ENCODE data around the gene SLC9A6.
A peak's percentile ranks its signal among the peaks of the same experiment; 100 is the strongest.
"Not testable (repeated sequence)": the region's sequence is repeated elsewhere in the genome, so short reads cannot be mapped to it uniquely, and the experiment has no call there.

The SLC9A6 gene

DNA sequence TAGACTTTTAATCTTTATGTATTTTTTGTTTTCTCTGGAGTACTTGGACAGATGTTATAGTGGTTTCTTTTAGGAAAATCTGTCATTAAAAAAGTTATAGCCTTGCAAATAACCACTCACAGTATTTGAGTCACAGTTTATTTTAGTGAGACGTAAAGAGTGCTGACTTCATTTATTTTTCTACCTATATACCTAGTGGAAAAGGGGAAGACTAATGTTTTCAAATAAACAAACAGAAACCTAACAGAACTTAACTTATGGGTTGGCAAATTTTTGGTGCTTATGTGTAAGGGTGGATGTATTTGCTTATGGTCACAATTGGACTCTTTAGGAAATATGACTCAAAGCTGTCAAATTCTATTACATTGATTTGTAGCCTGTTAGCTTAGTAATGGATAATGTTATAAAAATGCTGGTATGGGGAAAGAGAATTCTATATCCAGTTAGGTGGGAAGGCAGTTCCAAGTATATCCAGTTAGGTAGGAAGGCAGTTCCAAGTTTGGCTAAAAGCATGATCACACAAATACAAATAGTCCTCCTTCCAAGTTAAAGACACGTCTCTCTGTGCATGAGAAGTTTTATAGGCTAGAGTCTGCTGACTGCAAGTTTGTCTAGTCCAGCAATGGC, 61.9 kb downstream of the SLC9A6 start:
- TF ChIP-seq, protein P1, sequence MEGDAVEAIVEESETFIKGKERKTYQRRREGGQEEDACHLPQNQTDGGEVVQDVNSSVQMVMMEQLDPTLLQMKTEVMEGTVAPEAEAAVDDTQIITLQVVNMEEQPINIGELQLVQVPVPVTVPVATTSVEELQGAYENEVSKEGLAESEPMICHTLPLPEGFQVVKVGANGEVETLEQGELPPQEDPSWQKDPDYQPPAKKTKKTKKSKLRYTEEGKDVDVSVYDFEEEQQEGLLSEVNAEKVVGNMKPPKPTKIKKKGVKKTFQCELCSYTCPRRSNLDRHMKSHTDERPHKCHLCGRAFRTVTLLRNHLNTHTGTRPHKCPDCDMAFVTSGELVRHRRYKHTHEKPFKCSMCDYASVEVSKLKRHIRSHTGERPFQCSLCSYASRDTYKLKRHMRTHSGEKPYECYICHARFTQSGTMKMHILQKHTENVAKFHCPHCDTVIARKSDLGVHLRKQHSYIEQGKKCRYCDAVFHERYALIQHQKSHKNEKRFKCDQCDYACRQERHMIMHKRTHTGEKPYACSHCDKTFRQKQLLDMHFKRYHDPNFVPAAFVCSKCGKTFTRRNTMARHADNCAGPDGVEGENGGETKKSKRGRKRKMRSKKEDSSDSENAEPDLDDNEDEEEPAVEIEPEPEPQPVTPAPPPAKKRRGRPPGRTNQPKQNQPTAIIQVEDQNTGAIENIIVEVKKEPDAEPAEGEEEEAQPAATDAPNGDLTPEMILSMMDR (IDR thresholded peaks at IDR 0.05; ENCODE audit: insufficient read depth, low read depth, low read length, missing control alignments), result no peak
- no peak overlapping the region for H3K4me3 ChIP-seq (ENCODE audit: low read length)
- no peak for DNase-seq (ENCODE audit: low read depth)

DNA sequence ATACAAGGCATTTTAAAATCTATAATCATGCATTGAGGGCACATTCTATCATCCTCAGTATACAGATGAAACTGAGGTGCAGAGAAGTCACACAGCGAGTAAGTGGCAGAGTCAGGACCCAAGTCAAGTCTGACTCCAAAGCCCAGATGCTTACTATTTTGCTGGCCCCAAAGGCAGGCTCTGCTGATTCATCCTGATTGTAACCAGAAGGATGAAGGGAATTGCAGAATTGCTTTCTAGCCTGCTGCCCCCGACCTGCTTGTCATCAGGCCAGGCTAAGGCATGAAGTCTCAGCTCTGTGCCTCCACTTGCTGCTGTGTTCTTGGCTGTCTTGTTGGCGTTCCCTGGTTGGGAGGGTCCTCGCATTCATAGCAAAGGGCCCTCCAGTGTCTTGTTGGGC, 62.7 kb downstream of the SLC9A6 start:
- H3K4me3 ChIP-seq (ENCODE audit: low read length), result no peak overlapping the region
- DNase-seq (ENCODE audit: low read depth), result no peak
- TF ChIP-seq, protein P1 (IDR thresholded peaks at IDR 0.05; ENCODE audit: insufficient read depth, low read depth, low read length, missing control alignments), result no peak

DNA sequence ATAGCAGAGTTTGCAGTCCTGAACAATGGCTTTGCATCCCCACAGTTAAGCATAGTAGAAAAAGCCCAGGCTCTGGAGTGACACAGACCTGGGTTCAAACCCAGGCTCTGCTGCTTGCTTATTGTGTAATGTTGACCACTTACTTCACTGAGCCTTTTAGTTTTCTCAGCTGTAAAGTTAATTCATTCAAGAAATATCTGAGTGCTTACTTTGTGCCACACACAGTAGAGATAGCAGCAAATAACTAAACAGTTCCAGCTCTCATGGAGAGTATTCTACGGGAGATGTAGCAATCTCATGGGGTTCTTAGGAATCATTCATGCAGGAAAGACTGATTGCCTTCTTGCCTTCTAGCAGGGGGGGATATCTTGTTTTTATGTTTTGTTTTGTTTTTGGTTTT, 63.2 kb downstream of the SLC9A6 start:
- H3K4me3 ChIP-seq (ENCODE audit: low read length), result no peak overlapping the region
- TF ChIP-seq, protein P1 (IDR thresholded peaks at IDR 0.05; ENCODE audit: insufficient read depth, low read depth, low read length, missing control alignments), result no peak
- no peak for DNase-seq (ENCODE audit: low read depth)

DNA sequence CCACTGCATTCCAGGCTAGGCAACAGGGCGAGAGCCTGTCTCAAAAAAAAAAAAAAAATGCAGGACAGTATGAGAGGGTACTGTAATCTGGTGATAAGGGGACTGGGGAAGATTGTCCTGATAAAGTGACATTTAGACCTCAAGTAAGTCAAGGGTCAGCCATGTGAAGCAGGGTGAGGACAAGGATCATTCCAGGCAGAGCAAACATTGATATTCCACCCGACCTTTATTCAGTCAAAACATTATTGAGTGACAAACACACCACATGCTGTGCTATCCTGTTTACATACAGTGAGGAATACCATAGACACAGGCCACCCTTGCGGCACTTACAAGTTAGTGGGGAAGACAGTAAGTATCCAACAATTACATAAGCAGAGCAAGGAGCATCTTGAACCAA, 64.4 kb downstream of the SLC9A6 start:
- TF ChIP-seq, protein P1 (IDR thresholded peaks at IDR 0.05; ENCODE audit: insufficient read depth, low read depth, low read length, missing control alignments), result no peak
- DNase-seq (ENCODE audit: low read depth), result no peak
- H3K4me3 ChIP-seq (ENCODE audit: low read length), result no peak overlapping the region

DNA sequence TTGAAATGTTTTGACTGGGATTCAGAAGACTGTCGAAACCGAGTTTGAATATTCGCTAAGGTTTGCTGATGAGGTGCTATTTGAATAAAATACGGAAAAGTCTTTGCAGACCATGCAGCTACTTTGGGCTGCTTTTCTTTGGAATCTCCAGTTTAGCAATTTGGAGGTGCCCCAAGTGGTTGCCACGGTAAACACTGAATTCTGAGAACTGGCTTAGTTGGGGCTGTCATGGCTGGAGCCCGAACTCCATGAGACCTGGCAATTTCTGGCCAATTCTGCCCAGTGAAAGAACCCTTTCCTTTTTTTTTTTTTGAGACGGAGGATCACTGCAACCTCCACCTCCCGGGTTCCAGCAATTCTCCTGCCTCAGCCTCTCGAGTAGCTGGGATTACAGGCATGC, 65.6 kb downstream of the SLC9A6 start:
- not testable (repeated sequence) for H3K4me3 ChIP-seq (ENCODE audit: low read length); DNase-seq (ENCODE audit: low read depth)

DNA sequence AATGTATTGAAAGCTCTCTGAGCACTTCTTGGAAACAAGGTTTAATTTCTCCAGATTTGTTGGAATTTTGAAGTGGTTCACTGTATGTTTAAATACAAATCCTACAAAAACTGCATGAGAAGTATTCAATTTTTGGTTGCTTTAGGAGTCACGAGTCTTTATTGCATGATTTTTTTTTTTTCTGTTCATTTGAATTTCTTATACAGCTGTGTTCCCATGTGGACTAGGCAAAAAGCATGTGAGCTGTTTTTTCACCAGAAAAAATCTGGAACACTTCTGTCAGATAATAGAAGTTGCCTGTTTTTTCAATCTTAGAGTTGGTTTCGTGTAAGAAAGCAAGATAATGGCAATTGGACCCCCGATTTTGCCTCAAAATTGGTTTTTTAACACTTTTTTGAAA, 66.4 kb downstream of the SLC9A6 start:
- TF ChIP-seq, protein P1 (IDR thresholded peaks at IDR 0.05; ENCODE audit: insufficient read depth, low read depth, low read length, missing control alignments), result no peak
- no peak overlapping the region for H3K4me3 ChIP-seq (ENCODE audit: low read length)
- DNase-seq (ENCODE audit: low read depth), result no peak

DNA sequence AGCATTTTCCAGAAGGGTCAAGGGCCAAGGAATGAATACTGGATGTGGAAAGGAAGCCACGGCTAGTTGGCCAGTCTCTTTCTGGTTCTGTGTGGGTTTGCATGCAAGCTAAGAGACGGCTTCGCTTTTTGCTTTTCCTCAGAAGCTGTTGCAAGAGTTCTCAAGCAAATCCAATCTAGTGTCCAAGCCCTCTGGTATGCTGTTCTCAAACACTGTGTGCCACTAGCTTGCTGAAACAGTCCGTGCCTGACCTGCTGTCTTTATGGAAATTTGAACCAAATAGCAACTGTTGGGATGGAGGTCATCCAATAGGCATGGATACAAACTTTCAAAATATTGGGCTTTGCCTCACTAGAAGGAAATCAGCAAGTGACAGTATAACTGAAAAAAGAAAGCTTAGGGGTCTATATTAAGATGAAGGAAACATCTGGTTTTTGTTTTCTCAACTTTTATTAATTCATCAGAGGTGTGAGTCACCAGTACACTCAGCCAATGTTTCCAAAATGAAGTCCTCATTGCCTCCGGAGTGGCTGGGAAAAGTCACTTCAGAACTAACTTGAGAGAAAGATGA, 70.5 kb downstream of the SLC9A6 start:
- H3K4me3 ChIP-seq (ENCODE audit: low read length), result no peak overlapping the region
- TF ChIP-seq, protein P1 (IDR thresholded peaks at IDR 0.05; ENCODE audit: insufficient read depth, low read depth, low read length, missing control alignments), result no peak
- DNase-seq (ENCODE audit: low read depth), result peak; percentile 6
